EL (cell line): ENCODE data around the gene JAK3.
A peak's percentile ranks its signal among the peaks of the same experiment; 100 is the strongest.

Experiments used
- DNase-seq: peaks from one replicate; pipeline ENCODE4 v3.0.0-alpha.2; 2016

Gene JAK3

DNA sequence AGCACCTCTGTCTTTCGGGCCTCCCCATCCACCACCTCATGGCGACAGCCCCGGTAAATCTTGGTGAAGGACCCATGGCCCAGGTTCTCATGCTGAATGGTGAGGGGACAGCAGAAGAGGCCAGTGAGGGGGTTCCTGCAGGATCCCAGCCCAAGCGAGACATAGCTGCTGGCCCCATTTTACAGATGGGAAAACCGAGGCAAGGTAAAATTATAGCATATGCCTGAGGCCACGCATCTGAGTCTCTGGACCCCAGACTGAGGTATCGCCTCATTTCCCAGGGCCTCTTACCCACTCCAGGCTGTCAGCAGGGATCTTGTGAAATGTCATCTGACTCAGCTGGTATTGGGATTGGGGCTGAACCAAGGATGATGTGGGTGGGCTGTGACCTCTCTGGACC is 9.8 kb downstream of the JAK3 start:
- no peak for DNase-seq

DNA sequence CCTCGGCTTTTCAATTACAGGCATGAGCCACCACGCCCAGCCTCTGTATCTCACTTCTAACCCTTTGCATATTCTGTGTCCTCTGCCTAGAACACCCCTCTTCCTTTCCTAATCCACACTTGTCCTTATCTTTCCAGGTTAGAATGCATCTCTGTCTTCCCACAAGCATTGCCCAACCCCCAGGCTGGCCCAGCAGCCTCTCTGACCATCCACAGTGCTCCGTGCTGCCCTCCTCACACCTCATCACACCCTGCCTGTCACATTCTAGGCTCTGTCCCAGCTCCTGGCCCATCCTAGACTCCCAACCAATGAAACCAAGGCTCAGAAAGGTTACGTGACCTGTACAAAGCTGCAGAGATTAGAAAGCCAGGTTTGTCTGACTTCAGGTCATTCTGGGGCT is 11.3 kb downstream of the JAK3 start:
- no peak for DNase-seq

DNA sequence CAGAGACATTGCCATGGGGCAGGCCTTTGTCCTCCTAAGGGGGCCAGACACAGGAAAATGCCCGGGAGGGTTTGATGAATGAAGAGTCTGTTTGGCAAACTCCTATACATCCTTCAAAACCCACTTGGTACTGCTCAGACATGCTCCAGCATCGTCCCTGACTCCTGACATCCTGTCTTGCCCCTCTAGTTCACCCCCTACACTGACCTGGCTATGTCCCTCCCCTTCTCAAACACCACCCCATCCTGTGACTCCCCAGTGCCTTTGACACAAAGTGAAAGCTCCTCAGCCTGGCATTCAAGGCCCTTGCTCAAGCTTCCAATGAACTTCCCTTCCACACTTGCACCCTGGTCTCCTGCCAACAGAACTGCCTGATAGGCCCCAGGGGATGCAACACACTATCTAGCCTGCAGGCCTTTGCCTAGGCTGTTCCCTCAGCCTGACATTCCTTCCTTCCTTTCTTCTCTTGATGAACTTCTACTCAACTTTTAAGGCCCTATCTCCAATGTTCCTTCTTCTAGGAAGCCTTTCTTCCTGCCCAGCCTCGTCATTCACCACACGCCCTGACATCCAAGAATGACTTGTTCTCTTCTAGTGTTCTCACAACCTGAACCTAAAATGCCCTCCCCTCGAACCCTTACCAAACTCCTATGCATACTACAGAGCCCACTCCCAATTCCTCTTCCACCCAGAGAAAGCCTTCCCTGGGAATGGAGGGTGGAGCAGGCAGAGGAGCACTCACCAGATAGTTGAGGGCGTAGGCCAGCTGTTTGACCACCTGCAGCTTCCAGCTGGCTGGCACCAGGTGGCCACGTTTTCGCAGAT is 12.4 kb downstream of the JAK3 start:
- no peak for DNase-seq

DNA sequence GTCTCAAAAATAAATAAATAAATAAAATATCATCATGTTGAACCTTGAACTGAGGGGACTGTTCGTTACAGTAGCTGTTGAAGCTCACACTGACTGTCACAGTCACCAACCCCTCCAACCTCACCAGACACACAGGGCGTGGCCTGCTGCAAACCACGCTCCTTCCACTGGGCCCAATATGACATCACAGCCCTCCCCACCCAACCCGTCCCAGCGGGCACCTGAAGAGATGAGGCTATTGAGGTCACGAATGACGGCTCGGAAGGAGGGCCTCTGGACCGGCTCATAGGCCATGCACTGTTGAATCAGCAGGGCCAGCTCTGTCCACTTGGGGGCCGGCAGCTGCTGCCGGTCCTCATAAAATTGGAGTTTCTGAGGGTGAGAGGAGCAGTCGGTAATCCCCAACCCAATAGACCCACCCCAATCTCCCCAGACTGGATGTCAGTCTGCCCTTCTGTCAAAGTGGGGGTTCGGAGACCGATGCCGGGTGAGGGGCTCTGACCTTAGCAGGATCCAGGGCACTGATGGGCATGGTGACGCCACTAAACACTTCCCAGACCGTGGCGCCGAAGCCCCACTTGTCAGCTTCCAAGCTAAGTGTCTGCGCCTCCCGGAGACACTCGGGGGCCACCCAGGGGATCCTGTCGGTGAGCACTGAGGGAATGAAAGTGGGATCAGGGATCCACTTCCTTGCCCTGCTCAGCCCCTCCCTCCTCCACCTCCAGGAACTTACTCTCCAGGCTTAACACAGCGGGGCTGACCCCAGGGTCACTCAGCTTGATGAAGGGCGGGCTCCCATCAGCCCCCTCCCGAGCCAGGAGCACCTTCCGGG is 13.2 kb downstream of the JAK3 start:
- DNase-seq = no peak

DNA sequence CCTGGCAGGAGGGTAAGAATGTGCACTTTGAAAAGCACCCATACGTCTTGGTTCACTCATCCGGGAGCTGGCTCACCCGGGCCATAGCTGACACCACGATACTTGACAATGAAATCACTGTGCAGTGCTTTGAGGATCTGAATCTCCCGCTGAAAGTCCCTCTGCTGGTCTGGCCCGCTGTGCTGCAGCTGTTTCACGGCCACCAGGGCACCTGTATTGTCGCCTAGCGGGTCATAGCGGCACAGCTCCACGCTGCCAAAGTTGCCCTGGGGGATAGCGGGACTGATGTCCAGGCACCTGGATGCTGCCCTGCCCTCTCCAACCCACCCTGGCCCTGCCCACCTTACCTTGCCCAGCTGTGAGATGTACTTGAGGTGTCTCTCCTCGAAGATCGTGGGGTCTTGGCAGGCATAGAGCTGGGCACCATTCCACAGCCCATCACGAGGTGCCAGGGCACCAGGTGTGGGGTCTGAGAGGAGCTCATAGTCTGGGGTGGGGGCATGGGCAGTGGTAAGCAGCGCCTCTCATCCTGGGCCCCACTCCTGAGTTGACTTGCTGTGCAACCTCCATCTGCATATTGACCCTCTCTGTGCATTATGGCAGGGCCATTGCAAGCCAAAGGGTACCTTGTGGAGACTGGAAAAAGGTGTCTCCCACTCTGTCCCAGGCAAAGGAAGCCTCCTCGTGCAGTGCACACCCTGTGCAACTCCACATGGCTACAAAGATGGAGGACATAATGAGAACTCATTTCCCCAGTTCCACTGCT is 15.2 kb downstream of the JAK3 start:
- no peak for DNase-seq

DNA sequence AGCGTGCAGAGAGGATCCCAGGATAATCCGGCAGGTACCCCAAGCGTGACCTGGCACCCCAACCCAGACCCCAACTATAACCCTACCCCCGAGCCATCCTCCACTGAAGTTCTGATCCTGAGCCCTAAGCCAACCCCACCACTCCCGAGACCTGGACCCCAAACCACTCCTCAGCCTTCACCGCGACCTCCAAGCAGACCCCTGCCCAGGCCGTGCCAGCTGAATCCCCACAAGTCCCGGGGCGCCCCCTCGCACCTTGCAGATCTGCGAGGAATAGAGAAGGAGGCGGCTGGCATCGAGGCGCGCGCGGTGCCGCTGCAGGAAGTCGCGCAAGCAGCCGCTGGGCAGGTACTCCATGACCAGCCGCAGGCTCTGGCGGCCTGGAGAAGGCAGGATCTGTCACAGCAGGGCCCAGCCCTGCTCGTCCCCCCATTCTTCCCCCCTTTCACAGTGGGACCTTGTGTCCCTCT is 16.3 kb downstream of the JAK3 start:
- DNase-seq = no peak

DNA sequence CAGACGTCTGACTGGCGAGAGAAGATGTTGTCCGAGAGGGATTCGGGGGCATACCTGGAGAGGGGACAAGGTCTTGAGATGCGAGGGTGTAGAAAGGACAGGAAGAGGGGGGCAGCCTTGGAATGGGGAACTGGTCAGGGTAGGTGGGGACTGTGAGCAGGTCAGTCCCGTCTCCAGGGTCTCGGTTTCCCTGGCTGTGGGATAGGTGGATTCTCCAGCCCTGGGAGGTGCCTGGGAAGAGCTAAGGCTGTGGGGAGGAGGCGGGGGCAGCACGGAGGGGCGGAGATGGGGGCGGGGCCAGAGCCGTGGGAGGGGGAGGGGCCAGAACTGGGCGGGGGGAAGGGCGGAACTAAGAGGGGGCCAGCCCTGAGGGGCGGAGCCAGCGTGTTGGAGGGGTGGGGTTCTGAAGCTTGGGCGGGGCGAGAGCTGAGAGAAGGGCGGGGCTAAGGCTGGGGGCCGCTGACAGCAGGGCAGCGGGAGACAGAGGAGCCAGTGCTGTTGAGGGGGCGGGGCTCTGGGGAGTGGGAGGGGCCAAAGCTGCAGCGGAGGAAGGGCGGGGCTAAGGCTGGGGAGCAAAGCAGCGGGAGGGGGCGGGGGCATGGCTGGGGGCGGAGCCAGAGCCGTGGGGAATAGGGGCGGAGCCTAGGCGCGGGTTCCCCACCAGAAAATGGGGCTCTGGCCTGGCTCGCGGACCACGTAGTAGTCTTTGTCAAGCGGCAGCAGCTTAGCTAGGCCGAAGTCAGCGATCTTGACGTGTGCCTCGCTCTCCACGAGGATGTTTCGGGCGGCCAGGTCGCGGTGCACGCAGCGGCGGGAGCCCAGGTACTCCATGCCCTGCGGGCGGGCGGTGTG is 17.0 kb downstream of the JAK3 start:
- DNase-seq = peak; percentile 34

DNA sequence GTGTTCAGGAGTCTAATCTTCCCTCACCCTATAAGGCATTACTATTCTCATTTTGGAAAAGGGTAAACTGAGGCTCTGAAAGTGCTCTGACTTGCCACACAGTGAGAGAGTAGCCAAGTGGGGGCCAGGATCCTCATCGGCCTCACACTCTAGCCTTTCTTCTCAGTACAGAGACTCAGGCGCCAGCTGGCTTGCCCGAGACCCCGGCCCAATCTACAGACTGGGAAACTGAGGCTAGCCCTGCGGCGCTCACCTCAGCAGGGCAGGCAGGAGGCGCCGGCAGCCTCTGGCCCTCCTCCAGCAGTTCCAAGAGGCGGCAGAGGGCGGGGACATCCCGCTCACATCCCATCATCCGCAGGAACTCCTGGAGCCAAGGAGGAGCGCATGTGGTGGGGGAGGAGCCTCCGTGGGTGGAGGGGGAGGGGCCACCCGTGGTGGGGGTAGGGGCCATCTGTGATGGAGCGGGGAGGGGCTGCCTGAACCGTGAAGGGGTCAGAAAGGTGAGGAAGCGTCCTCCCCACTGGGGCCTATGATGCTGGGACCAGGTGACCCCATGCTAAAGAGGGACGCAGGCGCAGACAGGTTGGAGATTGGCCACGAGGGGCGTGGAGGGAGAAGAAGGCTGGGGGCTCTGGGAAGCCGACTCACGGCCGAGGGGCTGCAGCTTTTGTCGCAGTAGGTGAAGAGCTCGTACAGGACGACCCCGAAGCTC is 17.8 kb downstream of the JAK3 start:
- DNase-seq = no peak

DNA sequence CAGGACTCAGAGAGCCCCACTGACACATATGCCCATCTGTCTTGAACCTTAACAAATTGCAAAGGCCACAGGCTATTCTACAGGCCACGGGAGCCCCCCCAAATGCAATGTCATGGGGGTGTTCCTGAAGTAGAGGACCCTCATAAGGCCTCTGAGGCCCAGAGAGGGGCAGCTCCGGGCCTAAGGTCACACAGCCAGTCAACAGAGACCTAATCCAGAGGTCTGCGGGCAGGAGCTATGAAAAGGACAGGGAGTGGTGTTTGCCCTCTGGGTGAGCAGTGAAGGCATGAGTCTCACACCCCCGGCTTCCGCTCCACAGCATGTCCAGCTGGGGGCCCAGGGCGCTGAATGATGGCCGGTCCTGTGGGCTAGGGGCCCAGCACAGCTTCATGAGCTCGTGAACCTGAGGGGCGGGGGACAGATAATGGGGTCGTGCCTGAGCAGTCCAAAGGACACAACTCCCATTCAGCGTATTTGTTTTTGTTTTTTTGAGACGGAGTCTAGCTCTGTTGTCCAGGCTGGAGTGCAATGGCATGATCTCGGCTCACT is 21.2 kb downstream of the JAK3 start:
- no peak for DNase-seq

DNA sequence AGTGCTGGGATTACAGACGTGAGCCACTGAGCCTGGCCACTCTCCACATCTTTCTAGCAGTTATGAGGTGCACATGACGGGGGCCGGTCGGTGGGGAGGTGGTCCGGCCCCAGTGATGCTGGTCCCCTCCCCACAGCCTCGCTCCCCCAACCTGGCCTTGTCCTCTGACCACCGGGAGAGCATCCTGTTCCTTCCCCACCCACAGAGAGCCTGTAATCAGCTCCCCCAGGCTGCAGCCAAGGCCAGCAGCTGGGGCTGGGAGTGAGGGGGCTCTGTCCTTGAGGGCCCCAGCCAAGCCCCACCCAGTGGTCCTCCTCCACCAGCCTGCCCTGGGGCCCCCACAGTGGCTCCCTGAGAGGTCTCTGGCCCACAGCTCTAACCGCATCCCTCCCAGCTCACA is 23.4 kb downstream of the JAK3 start:
- no peak for DNase-seq

DNA sequence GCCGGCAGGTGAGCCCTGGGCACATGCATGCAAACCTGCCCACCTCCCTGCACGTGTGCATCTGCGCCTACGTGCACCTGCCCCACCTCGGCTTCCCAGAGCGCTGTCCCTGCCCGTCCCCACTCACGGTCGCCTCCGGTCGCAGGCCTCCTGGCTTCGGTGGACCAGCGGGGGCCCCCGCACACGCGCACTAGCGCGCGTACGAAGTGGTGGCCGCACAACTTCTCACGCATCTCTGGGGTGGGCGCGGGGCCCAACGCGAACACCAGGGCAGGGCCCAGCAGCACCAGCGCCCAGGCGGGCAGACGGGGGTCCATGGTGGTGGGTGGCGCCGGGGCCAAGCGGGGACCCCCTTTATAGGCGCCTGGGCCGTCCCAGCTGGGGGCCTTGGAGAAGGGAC is 26.6 kb downstream of the JAK3 start, which contains the start of gene INSL3:
TSS of gene INSL3 (minus strand) at position 330 of the 400 bp plus-strand sequence. CDS start at position 317, 13 bp downstream.
- DNase-seq = no peak

DNA sequence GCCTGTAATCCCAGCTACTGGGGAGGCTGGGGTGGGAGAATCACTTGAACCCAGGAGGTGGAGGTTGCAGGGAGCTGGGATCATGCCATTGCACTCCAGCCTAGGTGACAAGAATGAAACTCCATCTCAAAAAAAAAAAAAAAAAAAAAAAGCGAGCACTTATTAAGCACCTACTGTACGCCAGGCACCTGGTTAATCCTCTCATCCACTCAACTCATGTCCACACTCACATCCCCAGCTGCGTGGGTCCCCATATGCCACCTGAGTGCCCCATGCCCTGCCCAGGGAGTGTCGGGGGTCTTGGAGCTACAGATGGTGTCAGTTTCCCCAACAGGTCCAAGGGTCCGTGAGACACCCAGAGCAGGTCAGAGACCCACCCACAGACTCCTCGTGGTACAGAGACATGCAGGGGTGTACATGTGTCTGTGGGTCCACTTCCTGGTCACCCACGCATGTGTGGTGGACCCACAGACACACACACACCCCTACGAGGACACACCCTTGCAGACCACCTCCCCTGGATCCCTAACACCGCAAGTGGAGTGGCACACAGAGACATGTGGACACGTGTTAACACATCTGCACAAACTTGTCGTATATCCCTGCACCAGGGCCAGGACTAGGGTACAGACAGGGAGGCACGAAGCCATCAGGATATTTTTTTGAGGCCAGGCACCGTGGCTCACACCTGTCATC is 30.0 kb downstream of the JAK3 start:
- no peak for DNase-seq

DNA sequence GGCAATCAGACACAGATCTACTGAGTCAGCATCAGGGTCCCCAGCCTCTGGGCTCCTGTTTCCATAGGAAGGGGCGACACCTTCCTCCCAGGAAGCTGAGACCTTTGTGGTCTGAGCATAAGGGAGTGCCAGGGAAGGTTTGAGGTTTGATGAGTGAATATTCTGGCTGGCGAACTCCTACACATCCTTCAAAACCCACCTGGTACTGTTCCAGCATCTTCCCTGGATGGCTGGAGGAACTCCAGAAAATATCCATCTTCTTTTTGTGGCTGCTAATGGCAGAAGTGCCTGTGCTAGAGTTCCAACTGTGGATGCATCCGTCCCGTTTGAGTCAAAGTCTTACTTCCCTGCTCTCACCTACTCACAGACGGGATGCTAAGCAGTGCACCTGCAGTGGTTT is 35.7 kb downstream of the JAK3 start:
- no peak for DNase-seq

DNA sequence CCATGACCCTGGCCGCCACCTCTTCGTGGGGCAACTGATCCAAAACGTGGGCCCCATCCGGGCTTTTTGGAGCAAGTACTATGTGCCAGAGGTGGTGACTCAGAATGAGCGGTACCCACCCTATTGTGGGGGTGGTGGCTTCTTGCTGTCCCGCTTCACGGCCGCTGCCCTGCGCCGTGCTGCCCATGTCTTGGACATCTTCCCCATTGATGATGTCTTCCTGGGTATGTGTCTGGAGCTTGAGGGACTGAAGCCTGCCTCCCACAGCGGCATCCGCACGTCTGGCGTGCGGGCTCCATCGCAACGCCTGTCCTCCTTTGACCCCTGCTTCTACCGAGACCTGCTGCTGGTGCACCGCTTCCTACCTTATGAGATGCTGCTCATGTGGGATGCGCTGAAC is 36.1 kb downstream of the JAK3 start:
- DNase-seq = no peak

DNA sequence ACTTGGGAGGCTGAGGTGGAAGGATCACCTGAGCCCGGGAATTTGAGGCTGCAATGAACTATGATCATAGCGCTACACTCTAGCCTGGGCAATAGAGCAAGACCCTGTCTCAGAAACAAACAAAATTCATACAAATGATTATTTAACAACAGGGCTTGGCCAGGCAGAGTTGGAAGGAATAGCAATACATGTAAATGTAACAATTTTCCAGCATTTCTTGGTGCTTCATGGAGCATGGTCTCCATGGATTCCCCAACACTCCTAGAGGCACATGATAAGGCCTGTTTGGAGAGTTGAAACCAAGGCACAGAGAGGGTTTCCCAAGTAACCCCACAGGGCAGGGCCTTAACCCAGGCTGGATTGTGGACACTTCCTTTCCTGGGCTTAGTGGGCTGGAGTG is 36.7 kb downstream of the JAK3 start:
- no peak for DNase-seq

DNA sequence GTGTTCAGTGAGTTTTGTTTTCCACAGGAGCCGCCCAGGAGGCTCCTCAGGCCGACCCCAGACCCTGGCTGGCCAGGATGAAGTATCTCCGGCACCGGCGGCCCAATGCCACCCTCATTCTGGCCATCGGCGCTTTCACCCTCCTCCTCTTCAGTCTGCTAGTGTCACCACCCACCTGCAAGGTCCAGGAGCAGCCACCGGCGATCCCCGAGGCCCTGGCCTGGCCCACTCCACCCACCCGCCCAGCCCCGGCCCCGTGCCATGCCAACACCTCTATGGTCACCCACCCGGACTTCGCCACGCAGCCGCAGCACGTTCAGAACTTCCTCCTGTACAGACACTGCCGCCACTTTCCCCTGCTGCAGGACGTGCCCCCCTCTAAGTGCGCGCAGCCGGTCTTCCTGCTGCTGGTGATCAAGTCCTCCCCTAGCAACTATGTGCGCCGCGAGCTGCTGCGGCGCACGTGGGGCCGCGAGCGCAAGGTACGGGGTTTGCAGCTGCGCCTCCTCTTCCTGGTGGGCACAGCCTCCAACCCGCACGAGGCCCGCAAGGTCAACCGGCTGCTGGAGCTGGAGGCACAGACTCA is 40.0 kb downstream of the JAK3 start:
- DNase-seq = no peak

DNA sequence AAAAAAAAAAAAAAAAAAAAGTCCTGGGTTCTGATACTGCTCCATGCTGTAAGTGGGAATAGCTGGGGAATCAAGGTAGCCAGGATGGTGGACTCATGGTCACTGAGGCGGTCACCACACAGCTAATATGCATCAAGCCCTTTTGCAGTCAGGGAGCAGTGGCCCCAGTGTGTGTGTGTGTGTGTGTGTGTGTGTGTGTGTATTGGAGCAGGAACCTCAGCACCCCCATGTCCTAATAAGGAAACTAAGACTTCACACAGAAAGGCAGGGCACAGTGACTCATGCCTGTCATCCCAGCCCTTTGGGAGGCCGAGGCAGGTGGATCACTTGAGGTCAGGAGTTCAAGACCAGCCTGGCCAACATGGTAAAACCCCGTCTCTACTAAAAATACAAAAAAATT is 40.8 kb downstream of the JAK3 start:
- DNase-seq = no peak

DNA sequence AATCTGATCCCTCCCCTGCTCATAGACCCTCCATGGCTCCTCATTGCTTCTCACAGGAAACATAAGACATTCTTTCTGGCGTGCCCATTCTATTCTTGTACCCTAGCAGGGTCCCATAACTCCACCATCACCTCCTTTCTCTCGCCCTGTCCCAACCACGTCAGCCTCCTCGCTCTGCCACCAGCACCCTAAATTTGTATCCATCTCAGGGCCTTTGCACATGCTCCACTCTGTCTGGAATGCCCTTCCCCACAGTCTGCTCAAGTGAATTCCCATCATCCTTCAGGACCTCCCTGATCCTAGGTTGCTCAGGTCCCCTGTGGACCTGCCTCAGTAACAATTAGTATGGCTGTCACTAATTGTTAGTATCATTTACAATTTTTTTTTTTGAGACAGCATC is 42.4 kb downstream of the JAK3 start:
- no peak for DNase-seq

DNA sequence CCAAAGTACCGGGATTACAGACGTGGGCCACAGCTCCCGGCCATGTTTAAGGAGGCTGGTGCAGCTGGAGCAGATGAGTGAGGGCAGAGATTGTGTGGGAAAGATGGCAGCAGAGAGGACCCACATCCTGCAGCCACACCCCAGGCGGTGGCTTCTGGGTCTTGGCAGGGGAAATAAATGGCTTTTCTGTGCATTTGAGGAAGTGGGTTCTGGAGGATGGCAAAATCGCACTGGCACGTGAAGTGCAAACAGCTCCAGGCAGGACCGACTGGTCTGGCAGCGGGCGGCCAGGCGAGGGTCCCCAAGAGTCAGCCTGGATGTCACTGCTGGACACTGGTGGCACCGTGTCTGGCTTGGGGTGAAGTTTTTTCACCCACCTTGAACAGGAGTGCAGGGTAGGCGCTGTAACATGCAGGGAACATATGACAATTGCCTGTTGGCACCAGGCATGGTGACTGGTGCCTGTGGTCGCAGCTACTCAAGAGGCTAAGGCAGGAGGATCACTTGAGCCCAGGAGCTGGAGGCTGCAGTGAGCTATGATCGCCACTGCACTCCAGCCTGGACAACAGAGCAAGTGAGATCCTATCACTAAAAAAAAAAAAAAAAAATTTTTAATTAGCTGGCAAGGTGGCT is 44.4 kb downstream of the JAK3 start:
- DNase-seq = no peak
